ENCODE measurements around the gene BHLHE23.

Gene BHLHE23

DNA sequence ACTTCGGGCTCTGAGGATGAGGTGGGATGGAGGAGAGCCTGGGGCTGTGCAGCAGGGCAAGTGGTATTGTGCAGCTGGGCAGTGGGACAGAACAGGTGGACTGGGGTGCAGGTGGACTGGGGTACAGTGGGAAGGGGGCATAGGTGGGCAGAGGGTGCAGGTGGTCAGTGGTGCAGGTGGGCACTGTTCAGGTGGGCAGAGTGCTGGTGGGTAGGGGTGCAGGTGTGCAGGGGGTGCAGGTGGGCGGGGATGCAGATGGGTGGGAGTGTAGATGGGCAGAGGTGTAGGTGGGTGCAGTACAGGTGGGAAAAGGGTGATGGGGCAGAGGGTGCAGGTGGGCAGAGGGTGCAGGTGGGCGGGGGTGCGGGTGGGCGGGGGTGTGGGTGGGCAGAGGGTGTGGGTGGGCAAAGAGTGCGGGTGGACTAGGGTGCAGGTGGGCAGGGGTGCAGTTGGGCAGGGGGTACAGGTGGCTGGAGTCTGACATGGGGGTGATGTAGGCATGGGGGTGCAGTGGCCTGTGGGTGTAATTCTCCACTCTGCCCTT, 20.4 kb downstream of the BHLHE23 start:
- DNase-seq: no peak

DNA sequence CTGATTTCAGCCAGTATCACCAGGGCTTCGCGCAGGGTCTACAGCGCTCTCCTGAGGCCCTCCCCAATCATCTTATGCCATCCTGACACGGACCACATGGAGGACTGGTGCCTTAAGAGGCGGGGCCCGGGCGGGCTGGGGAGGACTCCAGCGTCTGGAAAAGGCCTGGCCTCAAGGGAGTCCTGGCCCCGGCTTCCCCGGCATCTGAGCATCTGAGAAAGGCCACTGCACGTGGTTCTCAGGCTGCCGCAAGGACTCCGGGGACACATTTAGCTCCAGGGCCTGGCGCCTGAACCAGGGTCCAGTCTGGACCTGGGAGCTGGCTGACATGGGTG, 21.4 kb downstream of the BHLHE23 start:
- DNase-seq: no peak

DNA sequence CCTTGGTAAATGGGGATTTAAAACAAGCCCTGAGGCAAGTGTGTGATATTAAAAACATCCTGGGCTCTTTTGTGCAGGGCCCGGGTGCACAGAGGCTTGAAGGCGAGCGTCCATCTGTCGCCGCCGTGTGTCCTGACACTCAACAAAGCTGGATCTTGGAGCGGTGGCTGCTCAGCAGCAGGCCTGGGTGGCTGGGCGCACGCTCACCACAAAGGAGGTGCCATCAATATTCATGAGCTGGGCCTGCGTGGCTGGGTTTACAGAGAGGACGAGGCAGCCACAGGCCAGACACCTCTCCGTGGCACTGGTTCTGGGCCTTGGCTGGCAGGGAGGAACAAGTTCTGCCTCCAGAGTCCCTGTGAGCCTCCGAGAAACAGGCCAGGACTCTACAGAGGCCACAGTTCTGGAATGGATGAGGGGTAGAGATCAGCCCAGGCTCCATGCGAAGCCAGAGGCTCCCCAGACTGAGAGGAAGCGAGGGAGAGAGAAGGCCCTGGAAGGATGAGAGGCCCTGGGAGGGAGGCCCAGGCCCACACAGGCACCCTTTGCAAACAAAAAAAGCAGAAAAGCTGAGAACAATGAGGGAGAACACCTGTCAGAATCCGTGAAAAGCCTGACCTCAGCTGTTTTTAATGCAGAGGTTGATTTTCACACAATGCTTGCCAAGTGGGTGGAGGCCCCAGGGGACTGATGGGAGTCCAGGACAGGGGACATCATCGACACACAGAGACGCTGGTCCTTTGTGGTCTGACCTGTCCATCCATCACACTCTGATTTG, 21.9 kb downstream of the BHLHE23 start:
- no peak for DNase-seq

DNA sequence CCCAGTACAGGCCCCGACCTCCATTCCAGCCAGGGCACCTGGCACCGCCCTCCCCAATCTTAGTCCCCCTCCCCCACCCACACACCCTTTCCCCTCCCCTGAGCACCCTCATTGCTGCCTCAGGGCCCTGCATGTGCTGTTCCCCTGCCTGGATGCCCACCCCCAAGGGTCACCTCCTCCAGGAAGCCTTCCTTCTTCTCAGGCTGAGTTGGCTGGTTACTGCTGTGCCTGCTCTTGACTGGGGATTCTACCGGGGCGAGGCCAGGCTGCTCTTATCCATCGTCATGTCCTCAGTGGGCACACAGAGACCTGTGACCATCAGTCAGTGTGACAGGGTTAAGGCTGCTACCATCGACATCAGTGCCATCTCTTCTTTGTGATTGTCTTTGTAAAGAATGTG, 23.6 kb downstream of the BHLHE23 start:
- no peak for DNase-seq

DNA sequence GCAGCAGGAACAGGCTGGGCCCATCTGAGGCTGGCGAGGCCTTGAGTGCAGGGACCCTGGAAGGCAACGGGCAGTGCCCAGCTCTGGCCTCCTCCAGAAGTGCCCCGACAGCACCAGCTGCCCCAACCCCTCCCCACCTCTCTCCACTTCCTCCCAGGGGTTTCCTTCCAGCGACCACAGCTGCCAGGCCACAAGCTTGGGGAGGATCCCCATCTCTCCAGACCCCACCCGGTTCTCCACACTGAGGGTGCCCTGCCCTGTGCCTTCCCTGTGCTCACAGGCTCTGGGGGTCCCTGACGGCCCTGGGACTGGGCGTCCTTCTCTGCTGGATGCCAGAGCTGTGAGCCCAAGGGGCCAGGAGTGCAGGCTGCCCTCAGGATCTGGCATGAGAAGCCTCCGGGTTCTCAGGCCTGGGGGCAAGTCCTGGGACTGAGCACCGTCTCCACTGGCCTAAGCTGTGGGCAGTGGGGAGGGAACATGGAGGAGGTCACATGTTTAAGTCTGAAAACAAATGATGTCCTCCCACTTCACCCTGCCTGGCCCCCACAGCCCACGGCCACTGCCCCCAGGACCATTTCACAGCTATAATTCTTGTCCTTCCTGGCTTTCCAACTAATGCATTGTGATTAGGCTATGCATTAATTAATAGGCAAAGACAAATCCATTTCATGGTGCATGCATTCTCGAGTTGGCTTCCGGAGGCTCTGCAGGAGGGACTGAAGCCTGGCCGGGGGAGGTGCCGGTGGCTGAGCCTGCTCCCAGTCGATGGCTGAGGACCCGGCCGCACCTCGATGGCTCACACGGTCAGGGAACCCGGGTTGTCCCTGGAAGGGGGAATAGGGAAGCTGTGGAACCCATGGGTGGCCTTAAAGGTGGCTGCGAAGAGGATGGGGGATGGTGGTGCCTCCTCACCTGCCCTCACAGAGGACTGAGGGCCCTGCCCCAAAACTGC, 24.4 kb downstream of the BHLHE23 start:
- DNase-seq: no peak

DNA sequence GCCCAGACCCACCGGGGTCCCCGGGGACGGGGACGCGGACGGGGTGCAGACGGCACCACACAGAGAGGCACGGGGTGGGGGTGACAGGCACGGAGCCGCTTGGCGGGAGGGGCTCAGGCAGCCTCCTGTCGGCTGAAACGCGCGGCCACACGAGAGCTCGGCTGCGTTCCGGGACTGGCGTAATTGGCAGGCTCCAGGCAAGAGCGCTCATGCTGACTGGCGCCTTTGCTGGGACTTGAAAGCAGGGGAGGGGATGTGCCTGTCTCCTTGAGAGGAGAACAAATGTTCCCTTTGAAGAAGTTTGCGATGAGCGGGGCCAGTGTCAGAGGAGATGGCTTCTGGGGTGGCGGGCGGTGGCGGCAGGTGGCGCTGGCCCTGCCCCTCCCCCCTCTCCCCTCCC, 25.8 kb downstream of the BHLHE23 start:
- no peak for DNase-seq

DNA sequence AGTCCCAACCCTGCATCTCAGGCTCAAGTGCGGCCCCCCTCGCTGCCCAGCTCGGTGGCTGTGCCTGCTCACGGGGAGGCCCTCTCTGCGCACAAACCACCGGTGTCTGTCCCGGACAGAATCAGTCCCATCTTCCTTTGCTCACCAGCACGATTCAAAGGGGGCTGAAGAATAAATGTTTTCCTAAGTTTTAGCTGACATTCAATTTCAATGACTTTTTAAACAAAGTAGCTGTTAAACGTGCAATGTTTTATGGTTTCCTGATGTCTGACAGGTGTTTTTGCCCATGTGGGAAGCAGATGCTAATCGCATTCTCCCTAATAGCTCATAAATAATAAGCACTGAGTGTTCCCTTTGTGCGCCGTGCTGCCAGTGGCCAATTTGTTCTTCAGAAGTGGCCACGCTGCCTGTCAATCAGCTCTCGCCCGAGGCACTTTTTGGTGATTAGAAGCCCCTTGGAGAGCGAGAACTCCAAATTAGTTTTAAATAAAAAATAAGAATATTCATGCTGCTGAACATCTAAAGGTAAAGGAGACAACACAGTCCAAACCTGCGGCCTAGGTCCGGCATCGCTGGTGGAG, 26.3 kb downstream of the BHLHE23 start:
- no peak for DNase-seq

DNA sequence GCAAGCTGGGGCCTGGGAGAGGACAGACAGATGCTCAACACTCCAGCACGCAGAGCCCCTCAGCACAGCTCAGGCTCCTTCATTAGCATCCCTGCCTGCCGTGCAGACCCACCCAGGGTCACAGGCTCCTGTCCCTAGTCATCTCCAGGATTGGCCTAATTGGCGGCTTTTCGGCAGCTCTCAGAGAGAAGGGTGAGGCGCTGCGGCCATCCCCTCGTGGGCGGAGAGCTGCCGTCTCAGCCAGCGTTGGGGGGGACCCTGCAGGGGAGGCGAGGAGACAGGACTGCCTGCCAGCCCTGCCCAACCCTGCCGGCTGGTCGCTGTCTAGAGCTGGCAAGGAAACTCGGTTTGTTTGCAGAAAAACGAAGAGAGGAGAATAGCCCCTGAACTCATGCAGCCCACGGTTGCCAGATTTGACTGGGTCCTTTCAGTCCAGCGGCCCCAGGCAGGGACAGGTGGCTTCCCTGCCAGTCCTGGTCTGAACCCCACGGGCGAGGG, 26.8 kb downstream of the BHLHE23 start:
- no peak for DNase-seq

DNA sequence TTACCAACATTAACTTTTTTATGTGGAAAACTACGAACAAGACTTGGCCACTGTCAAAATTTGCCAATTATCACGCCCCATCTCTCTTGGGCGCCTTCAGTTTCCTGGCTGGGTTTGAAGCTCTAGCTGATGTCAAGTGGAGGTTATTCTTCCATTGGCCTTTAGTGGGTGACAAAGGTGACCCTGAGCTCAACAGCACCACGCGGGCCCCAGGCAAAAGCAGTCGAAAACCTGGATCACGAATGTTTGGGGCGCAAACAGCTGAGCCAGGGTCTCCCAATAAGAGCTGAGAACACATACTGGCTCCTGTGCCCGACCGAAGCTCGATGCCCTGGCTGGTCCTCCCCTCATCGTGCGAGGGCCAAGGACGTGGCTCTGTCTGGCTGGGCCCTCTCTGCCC, 27.5 kb downstream of the BHLHE23 start:
- no peak for DNase-seq

DNA sequence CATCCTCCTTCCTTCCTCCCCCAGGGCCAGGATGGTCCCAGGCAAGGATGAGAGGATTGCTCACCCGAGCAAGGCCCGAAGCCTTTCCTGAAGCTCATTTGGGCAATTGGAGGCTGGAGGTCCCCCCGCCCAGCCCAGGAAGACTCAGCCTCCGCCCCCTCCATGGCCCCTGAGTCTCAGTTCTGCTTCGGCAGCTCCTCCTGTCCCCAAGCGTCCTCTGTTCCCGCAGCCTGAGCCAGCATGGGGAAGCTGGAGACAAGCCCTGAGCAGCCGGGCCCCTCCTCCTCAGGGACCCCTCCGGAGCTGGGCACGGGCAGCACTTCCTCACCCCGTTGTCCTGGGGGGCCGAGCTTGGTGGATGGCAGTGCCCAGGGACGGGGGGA, 28.2 kb downstream of the BHLHE23 start:
- DNase-seq: no peak

DNA sequence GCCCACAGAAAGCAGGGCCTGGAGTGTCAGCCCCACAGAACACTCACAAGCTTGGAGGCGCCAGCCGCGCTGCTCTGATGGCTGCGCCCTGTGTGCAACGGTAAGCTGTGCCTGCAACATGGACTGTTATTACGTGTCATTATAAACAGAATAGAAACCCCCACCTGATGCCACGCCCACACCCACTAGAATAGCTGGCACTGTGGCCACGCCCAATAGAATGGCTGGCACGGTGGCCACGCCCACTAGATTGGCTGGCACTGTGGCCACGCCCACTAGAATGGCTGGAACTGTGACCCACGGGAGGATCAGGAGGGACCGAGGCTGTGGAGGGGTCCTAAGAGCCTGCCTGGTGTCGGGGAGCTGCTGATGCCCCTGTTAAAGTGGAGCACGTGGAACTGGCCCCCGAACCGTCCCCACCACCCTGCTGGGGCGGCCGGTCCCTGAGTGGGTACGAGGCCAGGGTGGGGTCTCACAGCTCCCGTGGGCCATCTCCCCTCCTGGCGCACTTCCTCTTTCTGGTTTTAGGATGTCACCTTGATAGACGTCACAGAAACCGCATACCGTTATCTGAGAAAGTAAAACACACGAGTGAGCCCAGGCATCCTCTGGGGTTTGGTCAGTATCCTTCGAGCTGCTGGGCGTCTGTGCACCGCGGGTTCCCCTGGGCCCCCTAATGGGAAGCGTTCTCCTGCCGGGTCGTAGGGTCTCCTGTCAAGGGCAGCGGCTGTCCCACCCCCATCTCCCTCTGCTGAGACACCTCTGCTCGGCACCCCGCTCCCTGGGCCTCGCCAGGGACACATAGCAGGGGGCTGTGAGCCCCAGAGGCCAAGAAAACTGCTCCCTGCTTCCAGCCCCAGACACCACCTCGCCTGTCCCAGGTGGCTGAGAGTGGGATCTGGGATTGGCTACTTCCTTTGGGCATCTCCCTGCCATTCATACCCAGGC, 28.9 kb downstream of the BHLHE23 start:
- DNase-seq: peak; percentile 10

DNA sequence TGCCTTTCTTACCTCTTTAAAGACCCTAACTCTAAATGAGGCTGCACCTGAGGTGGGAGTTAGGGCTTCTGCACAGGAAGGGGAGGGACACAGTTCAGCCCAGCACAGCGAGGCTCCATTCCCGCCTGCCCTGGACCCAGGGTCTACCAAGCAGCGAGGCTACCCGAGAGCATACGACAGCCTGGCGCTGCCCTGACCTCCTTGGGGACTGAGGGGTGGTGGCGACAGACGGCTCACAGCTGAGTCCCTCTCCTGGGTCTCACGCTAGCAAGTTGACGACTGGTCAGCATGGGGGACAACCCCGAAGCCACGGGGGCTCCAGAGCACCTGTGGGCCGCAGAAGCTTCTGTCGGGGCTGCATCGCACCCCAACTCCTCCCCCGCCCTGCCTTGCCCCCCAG, 29.9 kb downstream of the BHLHE23 start:
- DNase-seq: no peak

DNA sequence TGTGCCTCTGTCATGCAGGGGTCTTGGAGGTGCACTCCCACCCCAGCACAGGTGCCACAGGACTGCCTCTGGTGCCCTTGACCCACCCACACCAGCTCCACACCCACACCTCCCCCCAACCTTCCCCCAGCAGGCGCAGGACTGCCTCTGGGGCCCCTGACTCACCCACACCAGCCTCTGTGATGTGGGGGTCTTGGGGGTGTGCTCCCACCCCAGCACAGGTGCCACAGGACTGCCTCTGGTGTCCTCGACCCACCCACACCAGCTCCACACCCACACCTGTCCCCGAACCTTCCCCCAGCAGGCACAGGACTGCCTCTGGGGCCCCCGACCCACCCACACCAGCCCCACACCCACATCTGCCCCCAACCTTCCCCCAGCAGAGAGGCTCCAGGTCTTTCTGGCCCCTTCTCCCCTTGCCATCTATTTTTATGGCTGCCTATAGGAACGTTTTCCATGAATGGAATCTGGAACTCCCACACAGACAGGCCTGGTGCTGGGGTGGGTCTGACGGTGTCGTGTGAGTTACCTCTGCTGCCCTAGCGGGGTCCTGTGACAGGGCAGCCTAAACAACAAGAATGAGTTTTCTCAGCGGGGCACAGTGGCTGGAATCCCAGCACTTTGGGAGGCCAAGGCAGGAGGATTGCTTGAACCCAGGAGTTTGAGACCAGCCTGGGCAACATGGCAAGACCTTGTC, 30.8 kb downstream of the BHLHE23 start:
- DNase-seq: no peak

DNA sequence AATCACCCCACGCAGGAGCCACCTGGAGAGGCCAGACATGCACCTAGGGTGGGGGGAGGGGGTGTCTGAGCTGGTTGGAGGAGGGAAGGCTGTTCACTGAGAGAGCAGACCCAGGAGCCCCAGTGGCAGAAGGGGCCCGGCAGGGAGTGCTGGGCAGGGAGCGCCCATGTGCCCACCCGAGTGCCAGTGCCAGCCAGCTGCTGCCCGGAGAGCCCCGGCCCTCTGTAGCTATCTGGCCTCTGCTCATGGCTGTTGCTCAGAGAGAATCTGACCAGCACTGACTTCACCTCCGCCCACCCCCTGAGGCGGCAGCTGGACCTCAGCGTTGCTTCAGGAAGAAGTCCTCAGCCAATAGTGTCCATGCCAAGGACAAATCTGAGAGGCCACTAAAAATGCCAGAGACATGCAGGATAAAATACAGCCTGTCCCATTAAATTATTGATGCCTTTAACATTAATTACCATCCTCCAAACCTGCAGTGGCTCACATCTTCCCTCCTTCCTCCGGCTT, 31.5 kb downstream of the BHLHE23 start:
- no peak for DNase-seq

DNA sequence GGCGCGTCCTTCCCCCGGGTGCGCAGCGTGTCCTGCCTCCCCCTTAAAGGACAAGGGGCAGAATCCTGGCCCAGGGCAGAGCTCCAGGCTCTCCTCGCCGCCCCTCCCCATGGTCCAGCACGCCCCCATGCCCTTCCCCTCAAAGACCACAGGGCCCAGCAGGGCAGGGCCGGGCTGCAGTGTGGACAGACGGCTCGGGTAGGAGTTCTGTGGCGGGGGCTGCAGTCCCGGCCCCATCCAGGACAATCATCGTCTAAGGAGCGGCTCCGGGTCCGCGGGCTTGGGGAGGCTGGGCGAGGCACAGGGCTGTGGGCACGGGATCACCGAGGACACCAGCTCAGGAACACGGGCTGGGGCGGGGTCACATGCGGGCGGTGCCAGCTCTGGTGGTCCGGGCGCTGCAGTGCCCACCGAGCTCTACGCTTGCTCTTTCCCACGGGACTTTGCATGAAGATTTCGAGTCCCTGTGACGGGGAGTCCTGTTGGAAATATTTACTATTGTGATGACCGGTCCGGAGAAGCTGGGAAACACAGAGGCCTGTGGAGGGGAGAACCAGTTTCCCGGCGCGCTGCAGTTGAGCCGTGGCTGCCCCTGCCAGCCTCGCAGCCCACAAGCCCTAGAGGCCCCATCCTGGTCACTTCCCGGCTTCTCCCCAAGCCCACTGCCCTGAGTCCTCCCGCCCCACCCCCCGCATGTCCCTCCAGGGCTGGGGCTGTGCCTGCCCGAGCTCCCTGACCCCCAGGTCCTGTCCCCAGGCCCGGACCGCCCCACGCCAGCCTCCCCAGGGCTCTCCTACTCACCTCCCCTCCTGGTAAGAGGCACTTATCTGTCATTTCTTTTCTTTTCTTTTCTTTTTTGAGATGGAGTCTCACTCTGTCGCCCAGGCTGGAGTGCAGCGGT, 33.7 kb downstream of the BHLHE23 start:
- DNase-seq: no peak

DNA sequence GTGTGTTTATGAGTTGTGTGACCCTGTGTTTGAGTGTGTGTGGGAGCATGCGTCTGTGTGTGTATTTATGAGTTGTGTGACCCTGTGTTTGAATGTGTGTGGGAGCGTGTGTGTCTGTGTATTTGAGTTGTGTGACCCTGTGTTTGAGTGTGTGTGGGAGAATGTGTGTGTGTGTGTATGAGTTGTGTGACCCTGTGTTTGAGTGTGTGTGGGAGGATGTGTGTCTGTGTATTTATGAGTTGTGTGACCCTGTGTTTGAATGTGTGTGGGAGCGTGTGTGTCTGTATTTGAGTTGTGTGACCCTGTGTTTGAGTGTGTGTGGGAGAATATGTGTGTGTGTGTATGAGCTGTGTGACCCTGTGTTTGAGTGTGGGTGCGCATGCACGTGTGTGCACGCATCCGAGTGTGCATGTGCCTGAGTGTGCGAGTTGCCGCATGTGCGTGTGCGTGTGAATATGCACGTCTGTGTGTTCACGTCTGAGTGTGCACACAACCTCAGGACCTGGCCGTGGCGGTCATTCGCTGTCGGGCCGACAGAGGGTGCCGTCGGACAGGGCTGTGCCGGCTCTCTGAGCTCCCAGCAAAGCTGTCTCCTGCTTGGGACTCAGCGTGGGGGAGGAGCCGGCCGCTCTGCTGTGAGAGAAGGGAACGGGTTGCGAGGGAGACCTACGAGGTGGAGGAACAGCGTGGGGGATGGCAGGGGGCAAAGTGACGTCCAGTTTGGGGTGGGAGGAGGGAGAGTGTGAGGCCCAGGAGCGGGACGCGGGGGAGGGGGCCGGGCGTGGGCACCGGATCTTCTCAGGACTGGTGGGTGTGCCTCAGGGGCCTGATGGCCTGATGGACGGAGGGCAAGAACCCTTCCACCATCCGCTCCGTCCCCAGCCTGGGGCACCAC, 34.6 kb downstream of the BHLHE23 start:
- DNase-seq: peak; percentile 66

DNA sequence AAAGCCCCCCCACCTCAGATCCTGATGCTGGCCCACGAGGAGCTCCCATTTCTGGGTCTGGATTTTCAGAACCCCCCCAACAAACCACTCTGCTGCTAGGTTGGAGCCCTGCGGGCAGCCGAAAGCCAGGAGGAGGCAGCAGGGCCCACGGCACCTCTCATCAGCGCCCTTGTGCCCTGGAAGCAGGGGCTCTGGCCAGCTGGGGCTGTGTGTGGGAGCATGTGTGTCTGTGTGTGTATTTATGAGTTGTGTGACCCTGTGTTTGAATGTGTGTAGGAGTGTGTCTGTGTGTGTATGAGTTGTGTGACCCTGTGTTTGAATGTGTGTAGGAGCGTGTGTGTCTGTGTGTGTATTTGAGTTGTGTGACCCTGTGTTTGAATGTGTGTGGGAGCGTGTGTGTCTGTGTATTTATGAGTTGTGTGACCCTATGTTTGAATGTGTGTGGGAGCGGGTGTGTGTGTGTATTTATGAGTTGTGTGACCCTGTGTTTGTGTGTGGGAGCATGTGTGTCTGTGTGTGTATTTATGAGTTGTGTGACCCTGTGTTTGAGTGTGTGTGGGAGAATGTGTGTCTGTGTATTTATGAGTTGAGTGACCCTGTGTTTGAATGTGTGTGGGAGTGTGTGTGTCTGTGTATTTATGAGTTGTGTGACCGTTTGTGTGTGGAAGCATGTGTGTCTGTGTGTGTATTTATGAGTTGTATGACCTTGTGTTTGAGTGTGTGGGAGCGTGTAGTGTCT, 35.4 kb downstream of the BHLHE23 start:
- no peak for DNase-seq
